Stimulated activated CD4-positive, alpha-beta T cell treated with anti-CD3 and anti-CD28 coated beads, Interleukin-1b, Interleukin-23, amount 100 ng/mL, for 4 hours (primary cell): ENCODE results near the gene SETD7.
A peak's percentile ranks its signal among the peaks of the same experiment; 100 is the strongest.

ENCODE experiments used
- DNase-seq, 2 donors: peaks; one replicate each; pipeline ENCODE4 v3.0.0-alpha.2; 2020; ENCODE audit warnings: low read depth in 2 of 2

The SETD7 gene

GRCh38 chr4:139550724-139551429 is 5.1 kb downstream of the SETD7 start:
- no peak for DNase-seq

GRCh38 chr4:139547979-139548378 is 8.0 kb downstream of the SETD7 start:
- no peak for DNase-seq

- DNase-seq: no peak
These were observed 15.4 kb downstream of the SETD7 start for GRCh38 chr4:139540632-139541031.

- DNase-seq: no peak
These were observed 15.9 kb downstream of the SETD7 start for GRCh38 chr4:139540161-139540560.

GRCh38 chr4:139537292-139537691 is 18.7 kb downstream of the SETD7 start:
- no peak for DNase-seq

GRCh38 chr4:139535871-139536234 is 20.2 kb downstream of the SETD7 start:
- no peak for DNase-seq

- no peak for DNase-seq
These were observed 20.7 kb downstream of the SETD7 start for GRCh38 chr4:139535228-139535870.

- DNase-seq: no peak
These were observed 21.6 kb downstream of the SETD7 start for GRCh38 chr4:139534287-139534950.

- DNase-seq: no peak
These were observed 22.5 kb downstream of the SETD7 start for GRCh38 chr4:139533511-139533910.

- no peak for DNase-seq
These were observed 23.1 kb downstream of the SETD7 start for GRCh38 chr4:139532947-139533346.

- peak; percentile 17 to 54 for DNase-seq
These were observed 25.1 kb downstream of the SETD7 start for GRCh38 chr4:139530833-139531427.

- DNase-seq: no peak
These were observed 27.5 kb downstream of the SETD7 start for GRCh38 chr4:139528377-139529005.

GRCh38 chr4:139526928-139527327 is 29.1 kb downstream of the SETD7 start:
- no peak for DNase-seq

- DNase-seq: no peak
These were observed 30.6 kb downstream of the SETD7 start for GRCh38 chr4:139525414-139525813.

GRCh38 chr4:139524062-139524631 is 31.9 kb downstream of the SETD7 start:
- no peak for DNase-seq

GRCh38 chr4:139523076-139523475 is 32.9 kb downstream of the SETD7 start:
- no peak for DNase-seq

- no peak for DNase-seq
These were observed 33.6 kb downstream of the SETD7 start for GRCh38 chr4:139522457-139522856.

GRCh38 chr4:139521754-139522401 is 34.1 kb downstream of the SETD7 start:
- DNase-seq: no peak

- DNase-seq: no peak
These were observed 40.5 kb downstream of the SETD7 start for GRCh38 chr4:139515531-139515958.

GRCh38 chr4:139514382-139515059 is 41.5 kb downstream of the SETD7 start:
- DNase-seq: no peak

- DNase-seq: no peak
These were observed 44.7 kb downstream of the SETD7 start for GRCh38 chr4:139511320-139511719.
